Stomach (tissue), 19 donors: ENCODE measurements around the gene CEACAM5. TPM values are rescaled to one million over a fixed set of nuclear protein-coding genes. Genes with fewer than 3 reads are reported as not detected.

Experiments used
- DNase-seq, 2 donors: peaks; one replicate each; pipeline versions ENCODE4 v3.0.0 to v3.0.0-alpha.2; 2013 to 2019
- H3K27ac ChIP-seq, 5 donors: fragments of 200-600 bp in 4 of 5; sonication (generic) in 4 of 5; one replicate each; pipeline ENCODE4 v1.5.1; 2013 to 2019; ENCODE audit warnings: mild to moderate bottlenecking in 1 of 5, moderate library complexity in 1 of 5
- H3K27me3 ChIP-seq, 3 donors: fragments of 200-600 bp; sonication (generic); one replicate each; pipeline ENCODE4 v1.5.1; 2017 to 2019; ENCODE audit warnings: mixed run types in 1 of 3
- H3K36me3 ChIP-seq, 4 donors: fragments of 200-600 bp; sonication (generic); 1 replicate in 3 of 4; 2 replicates in 1 of 4; pipeline ENCODE4 v1.5.1; 2016 to 2019
- H3K4me1 ChIP-seq, 4 donors: fragments of 200-600 bp; sonication (generic); one replicate each; pipeline ENCODE4 v1.5.1; 2016 to 2019
- H3K4me3 ChIP-seq, 4 donors: fragments of 200-600 bp; sonication (generic) in 3 of 4; one replicate each; pipeline ENCODE4 v1.5.1; 2016 to 2019; ENCODE audit warnings: mild to moderate bottlenecking in 1 of 4
- H3K9me3 ChIP-seq, 4 donors: fragments of 200-600 bp; sonication (generic); one replicate each; pipeline ENCODE4 v1.5.1; 2016 to 2019
- CTCF ChIP-seq, 7 experiments: fragments of 450-650 bp in 4 of 7; fragments of 200-600 bp in 3 of 7; sonication (generic) in 3 of 7; IDR thresholded peaks; one replicate each; pipeline ENCODE4 v1.5.1; 2016 to 2019; ENCODE audit warnings: antibody characterized with exemption in 7 of 7, control low read depth in 2 of 7, mild to moderate bottlenecking in 1 of 7
- EP300 ChIP-seq: sonication (generic); formaldehyde crosslinking; IDR thresholded peaks from one replicate; pipeline ENCODE4 v1.6.1; 2017; ENCODE audit warnings: antibody characterized with exemption
- POLR2A ChIP-seq, 4 donors: fragments of 450-650 bp; IDR thresholded peaks; one replicate each; pipeline ENCODE4 v1.6.1; 2016; ENCODE audit warnings: antibody characterized with exemption in 4 of 4, control low read depth in 2 of 4, mild to moderate bottlenecking in 1 of 4, moderate library complexity in 1 of 4
- POLR2AphosphoS5 ChIP-seq, 3 donors: sonication (generic); formaldehyde crosslinking; IDR thresholded peaks; one replicate each; pipeline ENCODE4 v1.6.1; 2016; ENCODE audit warnings: antibody characterized with exemption in 3 of 3
- WGBS, 5 donors: extraction: QIAGEN DNeasy Blood & Tissue Kit in 3 of 5; methylation state at CpG; one replicate each; pipeline versions ENCODE4 v1.1.5 to v1.1.7; 2013 to 2018; 5-methylcytosine and 5-hydroxymethylcytosine counted together
- intact Hi-C: fragments of 100-400 bp; cut with DNase I; formaldehyde crosslinking; loops from one replicate; pipeline ENCODE4 v1.15.1; 2023; ENCODE audit warnings: low total_unique reads
- long read RNA-seq, 10 donors: transcript quantifications; one replicate each; lab custom pipeline, GENCODE V29; 2026
- polyA plus RNA-seq, 3 donors: library from polyadenylated mRNA; stranded (reverse); fragments of 200-250 nt; gene quantifications; one replicate each; pipeline ENCODE4 v1.2.3, GENCODE V29; 2013
- total RNA-seq, 5 donors: library from RNA; depleted of rRNA; stranded (reverse); fragments of >200 nt; gene quantifications; one replicate each; pipeline versions ENCODE4 v1.1.0 to v1.2.3, GENCODE V29; 2014 to 2016
- donor health status: healthy with polysubstance abuse.
- donor health status: Bipolar disorder and iron deficiency.
- donor health status: healthy.

CEACAM5 gene
- total RNA-seq = 100 to 1,000 TPM in 2 of 5 donors, 10 to 100 TPM in 1, 1 to 10 TPM in 1, under 1 TPM in 1; 0.72 to 118 (median 22.9) TPM
- 10 to 100 TPM in 2 of 3 donors, 1 to 10 TPM in 1; 4.4 to 27.6 (median 18.2) TPM for polyA plus RNA-seq
- long read RNA-seq, donor 1, transcript CEACAM5-204 (2 exons, 579 nt) = minor isoform, 16 of 237 reads
- long read RNA-seq, donor 1, transcript CEACAM5-207 (3 exons, 1,430 nt) = major isoform, 19 of 237 reads
- long read RNA-seq, donor 1, transcript CEACAM5-201 (10 exons, 2,874 nt) = minor isoform, 5 of 237 reads
- long read RNA-seq, donor 1, partial matches to known transcripts = 196 of 237 reads
- long read RNA-seq, donor 1, other reads (novel, unspliced or antisense) = 0 of 237 reads
- long read RNA-seq, donor 2, transcript CEACAM5-201 (10 exons, 2,874 nt) = major isoform, 27 of 224 reads
- long read RNA-seq, donor 2, transcript CEACAM5-207 (3 exons, 1,430 nt) = minor isoform, 7 of 224 reads
- long read RNA-seq, donor 2, transcript CEACAM5-202 (10 exons, 2,451 nt) = minor isoform, 8 of 224 reads
- long read RNA-seq, donor 2, transcript CEACAM5-204 (2 exons, 579 nt) = minor isoform, 5 of 224 reads
- long read RNA-seq, donor 2, partial matches to known transcripts = 175 of 224 reads
- long read RNA-seq, donor 2, other reads (novel, unspliced or antisense) = 0 of 224 reads
- long read RNA-seq, donor 3 = 0 reads
- long read RNA-seq, donor 4, partial matches to known transcripts = 0 of 2 reads
- long read RNA-seq, donor 4, other reads (novel, unspliced or antisense) = 0 of 2 reads
- long read RNA-seq, donor 5 = 0 reads
- long read RNA-seq, donor 6, partial matches to known transcripts = 22 of 30 reads
- long read RNA-seq, donor 6, other reads (novel, unspliced or antisense) = 0 of 30 reads
- long read RNA-seq, donor 7, transcript CEACAM5-202 (10 exons, 2,451 nt) = minor isoform, 5 of 540 reads
- long read RNA-seq, donor 7, transcript CEACAM5-207 (3 exons, 1,430 nt) = major isoform, 39 of 540 reads
- long read RNA-seq, donor 7, transcript CEACAM5-201 (10 exons, 2,874 nt) = minor isoform, 20 of 540 reads
- long read RNA-seq, donor 7, transcript CEACAM5-204 (2 exons, 579 nt) = minor isoform, 35 of 540 reads
- long read RNA-seq, donor 7, partial matches to known transcripts = 441 of 540 reads
- long read RNA-seq, donor 7, other reads (novel, unspliced or antisense) = 0 of 540 reads
- long read RNA-seq, donor 8 = 0 reads
- long read RNA-seq, donor 9 = 0 reads
- long read RNA-seq, donor 10, transcript CEACAM5-207 (3 exons, 1,430 nt) = minor isoform, 8 of 131 reads
- long read RNA-seq, donor 10, transcript CEACAM5-204 (2 exons, 579 nt) = major isoform, 10 of 131 reads
- long read RNA-seq, donor 10, transcript CEACAM5-201 (10 exons, 2,874 nt) = minor isoform, 9 of 131 reads
- long read RNA-seq, donor 10, partial matches to known transcripts = 104 of 131 reads
- long read RNA-seq, donor 10, other reads (novel, unspliced or antisense) = 0 of 131 reads

GRCh38 chr19:41708481-41708880 is at the start of gene CEACAM5:
CEACAM5 (plus strand) TSS chr19:41708626; CDS start chr19:41708732, 106 bp downstream.
- H3K27me3 ChIP-seq = peaks cover 0 to 61% (median 0%) of the 10 kb centered on the region in 3 donors
- intact Hi-C loops = no loop called here
- no peaks in the 10 kb centered on the region for H3K4me1 ChIP-seq
- no peak within 1 kb of the TSS for H3K27ac ChIP-seq
- no peaks in the 10 kb centered on the region for H3K36me3 ChIP-seq
- TF ChIP-seq POLR2AphosphoS5 (IDR thresholded peaks at IDR 0.05) (peak in 1 of 3 donors; percentile 38), POLR2A (IDR thresholded peaks at IDR 0.05) (no peak), EP300 (no peak), CTCF (IDR thresholded peaks at IDR 0.05) (no peak)
- DNase-seq = peak in 1 of 2 donors; percentile 22
- H3K9me3 ChIP-seq = no peaks in the 10 kb centered on the region
- H3K4me3 ChIP-seq = peak within 1 kb of the TSS in 1 of 4 donors; percentile 6
- 31 to 42% (median 34%) methylated on average over 4 of the region's 4 CpGs for WGBS, 5 donors

- no peak for DNase-seq
- Histone ChIP-seq H3K27me3 (peaks cover 0 to 31% (median 10%) of the 10 kb centered on the region in 3 donors), H3K4me1 (no peaks in the 10 kb centered on the region), H3K36me3 (no peaks in the 10 kb centered on the region), H3K9me3 (peaks cover 12 to 45% (median 36%) of the 10 kb centered on the region in 4 donors), H3K27ac (no peak overlapping the region), H3K4me3 (no peak overlapping the region)
- TF ChIP-seq EP300 (no peak), POLR2A (IDR thresholded peaks at IDR 0.05) (no peak), POLR2AphosphoS5 (IDR thresholded peaks at IDR 0.05) (no peak), CTCF (IDR thresholded peaks at IDR 0.05) (no peak)
- intact Hi-C loops = no loop called here
- 64 to 75% (median 65%) methylated on average over 2 of the region's 2 CpGs for WGBS, 5 donors
Measured at GRCh38 chr19:41666075-41666474, 42.4 kb upstream of the CEACAM5 start.

- intact Hi-C loops = no loop called here
- Histone ChIP-seq H3K36me3 (no peaks in the 10 kb centered on the region), H3K4me3 (no peak overlapping the region), H3K4me1 (no peaks in the 10 kb centered on the region), H3K27ac (no peak overlapping the region), H3K9me3 (peaks cover 12 to 43% (median 36%) of the 10 kb centered on the region in 4 donors), H3K27me3 (peaks cover 0 to 43% (median 10%) of the 10 kb centered on the region in 3 donors)
- WGBS, 5 donors = 65 to 91% (median 78%) methylated on average over 1 of the region's 1 CpG
- no peak for DNase-seq
- TF ChIP-seq POLR2AphosphoS5 (IDR thresholded peaks at IDR 0.05) (no peak), CTCF (IDR thresholded peaks at IDR 0.05) (no peak), POLR2A (IDR thresholded peaks at IDR 0.05) (no peak), EP300 (no peak)
Measured at GRCh38 chr19:41668315-41668714, 40.1 kb upstream of the CEACAM5 start.
